AG04450 (cell line): Measurements from ENCODE around the gene MYO1D. TPM values are rescaled to one million over a fixed set of nuclear protein-coding genes. Genes with fewer than 3 reads are reported as not detected.

Experiments
- CTCF ChIA-PET: fragments of 300-600, 350-600 bp; formaldehyde crosslinking; extraction: SDS; loops from one replicate; lab custom pipeline; 2022; ENCODE audit warnings: antibody characterized with exemption, inconsistent platforms; lab: Charles Lee
- POLR2A ChIA-PET: fragments of 350-600 bp; formaldehyde crosslinking; extraction: SDS; loops from one replicate; lab custom pipeline; 2021; ENCODE audit warnings: antibody characterized with exemption, inconsistent platforms; lab: Yijun Ruan, JAX
- DNase-seq: peaks from one replicate; pipeline ENCODE4 v3.0.0-alpha.2; 2011; ENCODE audit warnings: low read depth, low spot score
- H3K27ac ChIP-seq: one replicate; pipeline ENCODE4 v1.5.1; 2012; ENCODE audit warnings: low read depth, low read length, control low read depth
- H3K27me3 ChIP-seq: one replicate; pipeline ENCODE4 v1.6.0; 2012; ENCODE audit warnings: low read length; ENCODE audit not compliant: control insufficient read depth, insufficient read depth
- H3K4me3 ChIP-seq: 2 replicates; pipeline ENCODE4 v1.5.1; 2011; ENCODE audit warnings: mild to moderate bottlenecking, low read depth, low read length, control low read depth
- H3K9me3 ChIP-seq: 2 replicates; pipeline ENCODE4 v1.5.1; 2012; ENCODE audit warnings: low read length; ENCODE audit not compliant: control insufficient read depth, insufficient read depth
- CTCF ChIP-seq: IDR thresholded peaks from 2 replicates; pipeline ENCODE4 v1.5.1; 2011; ENCODE audit warnings: low read depth, low read length, control low read depth, inconsistent platforms
- polyA plus RNA-seq: library from polyadenylated mRNA; depleted of rRNA; stranded (reverse); fragments of >200 nt; gene quantifications from 2 replicates; pipeline ENCODE4 v1.2.3, GENCODE V29; 2011

Gene MYO1D
- polyA plus RNA-seq, 1 experiment: 1.1 TPM

DNA sequence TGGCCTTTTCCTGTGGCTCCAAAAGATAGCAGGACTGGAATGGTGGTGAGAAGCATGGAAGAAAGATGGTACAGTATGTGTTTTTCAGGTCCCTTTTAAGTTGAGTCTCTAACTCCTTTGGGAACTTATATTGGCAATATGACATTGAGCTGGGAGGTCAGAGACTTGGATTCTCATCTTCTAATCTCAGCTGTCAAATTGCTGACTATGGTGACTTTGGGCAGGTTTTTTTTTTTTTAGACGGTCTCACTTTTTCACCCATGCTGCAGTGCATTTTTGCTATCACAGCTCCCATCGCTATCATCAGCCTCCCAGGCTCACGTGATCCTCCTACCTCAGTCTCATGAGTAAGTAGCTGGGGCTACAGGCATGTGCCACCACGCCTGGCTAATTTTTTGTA lies 405.3 kb downstream of the MYO1D start:
- ChIA-PET CTCF (interaction anchor here (5.6 kb wide), 1 partner anchor 10 kb away, joined by 77 read pairs; no protein-coding TSS in a partner anchor), POLR2A (no interaction called here)
- no peak for TF ChIP-seq CTCF
- Histone ChIP-seq H3K27me3 (no peaks in the 10 kb centered on the region), H3K4me3 (no peak overlapping the region), H3K27ac (no peak overlapping the region), H3K9me3 (no peaks in the 10 kb centered on the region)
- no peak for DNase-seq

- H3K4me3 ChIP-seq: no peak overlapping the region
- no peak for DNase-seq
- ChIA-PET CTCF (interaction anchor here (5.6 kb wide), 1 partner anchor 9 kb away, joined by 77 read pairs; no protein-coding TSS in a partner anchor), POLR2A (no interaction called here)
- no peak for TF ChIP-seq CTCF
- no peaks in the 10 kb centered on the region for H3K9me3 ChIP-seq
- H3K27ac ChIP-seq: no peak overlapping the region
- no peaks in the 10 kb centered on the region for H3K27me3 ChIP-seq
Observed at GRCh38 chr17:32470405-32471167, 406.3 kb downstream of the MYO1D start.

GRCh38 chr17:32467949-32468348 lies 409.0 kb downstream of the MYO1D start:
- H3K27ac ChIP-seq: no peak overlapping the region
- CTCF ChIA-PET: no interaction called here
- H3K9me3 ChIP-seq: no peaks in the 10 kb centered on the region
- TF ChIP-seq CTCF: no peak
- POLR2A ChIA-PET: no interaction called here
- H3K27me3 ChIP-seq: no peaks in the 10 kb centered on the region
- no peak overlapping the region for H3K4me3 ChIP-seq
- no peak for DNase-seq

DNA sequence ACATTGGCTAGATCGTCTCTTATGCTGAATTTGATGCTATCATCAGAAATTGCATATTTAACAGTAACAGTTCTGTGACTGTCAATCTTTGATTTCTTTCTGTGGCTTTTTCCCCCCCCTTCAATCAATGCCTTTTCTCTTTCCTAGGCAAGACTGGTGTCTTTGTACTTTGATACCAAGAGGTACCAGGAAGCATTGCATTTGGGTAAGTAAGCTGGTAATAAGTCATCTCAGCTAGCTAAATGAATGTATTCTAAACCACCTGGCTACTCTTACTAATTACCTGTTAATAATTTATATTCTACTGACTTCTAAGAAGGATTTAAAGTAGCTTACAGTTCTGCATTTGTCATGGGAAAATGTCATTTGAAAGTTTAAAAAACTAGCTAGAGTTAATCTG lies 412.6 kb downstream of the MYO1D start:
- H3K9me3 ChIP-seq: no peaks in the 10 kb centered on the region
- no peak for TF ChIP-seq CTCF
- DNase-seq: no peak
- no peak overlapping the region for H3K27ac ChIP-seq
- CTCF ChIA-PET: interaction anchor here (0.7 to 7.2 kb wide), 6 partner anchors 12 to 413 kb away, joined by 3 to 132 read pairs (median 14); partner anchors contain the start of gene PSMD11
- no peaks in the 10 kb centered on the region for H3K27me3 ChIP-seq
- H3K4me3 ChIP-seq: no peak overlapping the region
- POLR2A ChIA-PET: no interaction called here

- CTCF ChIA-PET: interaction anchor here (0.6 to 7.2 kb wide), 15 partner anchors 8 to 414 kb away, joined by 3 to 132 read pairs (median 11); partner anchors contain the start of gene PSMD11
- no peak overlapping the region for H3K4me3 ChIP-seq
- no peaks in the 10 kb centered on the region for H3K9me3 ChIP-seq
- no peak overlapping the region for H3K27ac ChIP-seq
- DNase-seq: no peak
- H3K27me3 ChIP-seq: no peaks in the 10 kb centered on the region
- POLR2A ChIA-PET: no interaction called here
- no peak for TF ChIP-seq CTCF
Observed at GRCh38 chr17:32463304-32463703, 413.6 kb downstream of the MYO1D start.
